AG04450 (cell line): ENCODE measurements around the gene PMM2. TPM values are rescaled to one million over a fixed set of nuclear protein-coding genes. Genes with fewer than 3 reads are reported as not detected.
A peak's percentile ranks its signal among the peaks of the same experiment; 100 is the strongest.
"Not testable (repeated sequence)": the region's sequence is repeated elsewhere in the genome, so short reads cannot be mapped to it uniquely, and the experiment has no call there.

ENCODE experiments used
- CTCF ChIA-PET: fragments of 300-600, 350-600 bp; formaldehyde crosslinking; extraction: SDS; loops from one replicate; lab custom pipeline; 2022; ENCODE audit warnings: antibody characterized with exemption, inconsistent platforms; lab: Charles Lee
- POLR2A ChIA-PET: fragments of 350-600 bp; formaldehyde crosslinking; extraction: SDS; loops from one replicate; lab custom pipeline; 2021; ENCODE audit warnings: antibody characterized with exemption, inconsistent platforms; lab: Yijun Ruan, JAX
- DNase-seq: peaks from one replicate; pipeline ENCODE4 v3.0.0-alpha.2; 2011; ENCODE audit warnings: low read depth, low spot score
- H3K27ac ChIP-seq: one replicate; pipeline ENCODE4 v1.5.1; 2012; ENCODE audit warnings: low read depth, low read length, control low read depth
- H3K27me3 ChIP-seq: one replicate; pipeline ENCODE4 v1.6.0; 2012; ENCODE audit warnings: low read length; ENCODE audit not compliant: control insufficient read depth, insufficient read depth
- H3K4me3 ChIP-seq: 2 replicates; pipeline ENCODE4 v1.5.1; 2011; ENCODE audit warnings: mild to moderate bottlenecking, low read depth, low read length, control low read depth
- H3K9me3 ChIP-seq: 2 replicates; pipeline ENCODE4 v1.5.1; 2012; ENCODE audit warnings: low read length; ENCODE audit not compliant: control insufficient read depth, insufficient read depth
- CTCF ChIP-seq: IDR thresholded peaks from 2 replicates; pipeline ENCODE4 v1.5.1; 2011; ENCODE audit warnings: low read depth, low read length, control low read depth, inconsistent platforms
- polyA plus RNA-seq: library from polyadenylated mRNA; depleted of rRNA; stranded (reverse); fragments of >200 nt; gene quantifications from 2 replicates; pipeline ENCODE4 v1.2.3, GENCODE V29; 2011

Gene PMM2
- polyA plus RNA-seq, 1 experiment, result 37.0 TPM

GRCh38 chr16:8832717-8833105 is 35.1 kb downstream of the PMM2 start:
- CTCF ChIA-PET, result no interaction called here
- H3K9me3 ChIP-seq, result no peaks in the 10 kb centered on the region; the same call in 1 of the 2 replicates
- DNase-seq, result no peak
- H3K27me3 ChIP-seq, result no peaks in the 10 kb centered on the region
- no peak for TF ChIP-seq CTCF
- H3K4me3 ChIP-seq, result no peak overlapping the region
- H3K27ac ChIP-seq, result no peak overlapping the region
- POLR2A ChIA-PET, result no interaction called here

- H3K27me3 ChIP-seq, H3K27ac ChIP-seq, CTCF ChIA-PET, H3K9me3 ChIP-seq, DNase-seq, POLR2A ChIA-PET, H3K4me3 ChIP-seq: not testable (repeated sequence)
Observed at GRCh38 chr16:8836797-8837196, 39.2 kb downstream of the PMM2 start.

- DNase-seq, H3K4me3 ChIP-seq, H3K27me3 ChIP-seq, H3K27ac ChIP-seq, CTCF ChIA-PET, POLR2A ChIA-PET, H3K9me3 ChIP-seq: not testable (repeated sequence)
Observed at GRCh38 chr16:8837594-8837993, 40.0 kb downstream of the PMM2 start.

GRCh38 chr16:8842016-8842415 is 44.4 kb downstream of the PMM2 start:
- H3K27ac ChIP-seq, DNase-seq, H3K4me3 ChIP-seq, H3K9me3 ChIP-seq, POLR2A ChIA-PET, CTCF ChIA-PET, H3K27me3 ChIP-seq: not testable (repeated sequence)

GRCh38 chr16:8843296-8843695 is 45.7 kb downstream of the PMM2 start:
- H3K27ac ChIP-seq, DNase-seq, CTCF ChIA-PET, H3K9me3 ChIP-seq, H3K4me3 ChIP-seq, POLR2A ChIA-PET, H3K27me3 ChIP-seq: not testable (repeated sequence)

- ChIA-PET POLR2A (no interaction called here), CTCF (no interaction called here)
- Histone ChIP-seq H3K27ac (no peak overlapping the region), H3K27me3 (no peaks in the 10 kb centered on the region), H3K9me3 (no peaks in the 10 kb centered on the region), H3K4me3 (no peak overlapping the region)
- no peak for DNase-seq
- no peak for TF ChIP-seq CTCF
Observed at GRCh38 chr16:8845699-8846298, 48.2 kb downstream of the PMM2 start.

- POLR2A ChIA-PET, result no interaction called here
- H3K27me3 ChIP-seq, result no peaks in the 10 kb centered on the region
- H3K9me3 ChIP-seq, result no peaks in the 10 kb centered on the region
- no peak for TF ChIP-seq CTCF
- H3K4me3 ChIP-seq, result no peak overlapping the region
- CTCF ChIA-PET, result interaction anchor here (0.6 kb wide), 1 partner anchor 29 kb away, joined by 3 read pairs; no protein-coding TSS in a partner anchor
- DNase-seq, result no peak
- peak overlapping the region; percentile 21 for H3K27ac ChIP-seq
Observed at GRCh38 chr16:8846401-8846932, 48.8 kb downstream of the PMM2 start.
